ENCODE results near the gene TIMM29.

TIMM29 gene

DNA sequence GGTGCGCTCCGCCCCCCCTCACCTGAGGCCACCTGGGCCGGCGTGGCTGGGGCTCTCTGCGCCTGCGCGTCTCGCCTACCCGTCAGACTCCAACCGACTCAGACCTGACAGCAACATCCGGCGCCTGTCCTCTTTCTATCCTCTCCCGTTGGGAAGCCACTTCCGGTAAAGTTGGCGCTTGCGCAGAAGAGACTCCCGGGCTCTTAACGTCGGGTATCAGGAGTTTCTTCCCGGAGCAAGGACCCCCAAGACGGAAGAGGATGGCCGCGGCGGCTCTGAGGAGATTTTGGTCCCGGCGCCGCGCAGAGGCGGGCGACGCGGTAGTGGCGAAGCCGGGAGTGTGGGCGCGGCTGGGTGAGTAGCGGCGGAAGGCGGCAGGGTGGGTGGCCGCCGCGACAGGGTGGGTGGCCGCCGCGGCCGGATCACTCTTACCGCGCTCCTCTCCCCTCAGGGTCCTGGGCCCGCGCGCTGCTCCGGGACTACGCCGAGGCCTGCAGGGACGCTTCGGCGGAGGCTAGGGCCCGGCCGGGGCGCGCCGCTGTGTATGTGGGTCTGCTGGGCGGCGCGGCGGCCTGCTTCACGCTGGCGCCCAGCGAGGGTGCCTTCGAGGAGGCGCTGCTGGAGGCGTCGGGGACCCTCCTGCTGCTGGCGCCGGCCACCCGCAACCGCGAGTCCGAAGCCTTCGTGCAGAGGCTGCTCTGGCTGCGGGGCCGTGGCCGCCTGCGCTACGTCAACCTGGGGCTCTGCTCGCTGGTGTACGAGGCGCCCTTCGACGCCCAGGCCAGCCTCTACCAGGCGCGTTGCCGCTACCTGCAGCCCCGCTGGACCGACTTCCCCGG, at the start of gene TIMM29, which contains the start of gene YIPF2:
Gene TIMM29 (plus strand): TSS at position 249 of the 839 bp plus-strand sequence. CDS start 12 bp downstream, at position 261.
Gene YIPF2 (minus strand): TSS at position 77 of the 839 bp plus-strand sequence. CDS start 229 bp downstream, outside the sequence.
- DNase-seq (ENCODE audit: low read depth), result peak; percentile 97

- no peak for DNase-seq (ENCODE audit: low read depth)
These were observed 47.1 kb upstream of the TIMM29 start for GRCh38 chr19:10881403-10882107.

- no peak for DNase-seq (ENCODE audit: low read depth)
These were observed 46.5 kb upstream of the TIMM29 start for GRCh38 chr19:10882108-10882457.

DNA sequence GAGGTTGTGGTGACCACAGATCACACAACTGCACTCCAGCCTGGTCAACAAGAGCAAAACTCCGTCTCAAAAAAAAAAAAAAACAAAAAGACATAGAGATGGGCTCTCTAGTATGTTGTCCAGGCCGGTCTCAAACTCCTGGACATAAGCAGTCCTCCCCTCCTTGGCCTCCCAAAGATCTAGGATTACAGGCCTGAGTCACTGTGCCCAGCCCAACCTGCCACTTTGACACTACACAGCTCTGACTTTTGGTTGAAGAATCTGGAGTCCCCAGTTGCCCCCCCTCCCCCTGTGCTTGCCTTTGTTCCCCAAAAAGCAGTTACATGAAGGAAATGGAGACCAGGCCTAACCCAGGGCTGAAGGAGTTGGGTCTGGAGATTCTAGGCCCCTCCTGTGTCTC, 44.3 kb upstream of the TIMM29 start:
- DNase-seq (ENCODE audit: low read depth), result peak; percentile 55

DNA sequence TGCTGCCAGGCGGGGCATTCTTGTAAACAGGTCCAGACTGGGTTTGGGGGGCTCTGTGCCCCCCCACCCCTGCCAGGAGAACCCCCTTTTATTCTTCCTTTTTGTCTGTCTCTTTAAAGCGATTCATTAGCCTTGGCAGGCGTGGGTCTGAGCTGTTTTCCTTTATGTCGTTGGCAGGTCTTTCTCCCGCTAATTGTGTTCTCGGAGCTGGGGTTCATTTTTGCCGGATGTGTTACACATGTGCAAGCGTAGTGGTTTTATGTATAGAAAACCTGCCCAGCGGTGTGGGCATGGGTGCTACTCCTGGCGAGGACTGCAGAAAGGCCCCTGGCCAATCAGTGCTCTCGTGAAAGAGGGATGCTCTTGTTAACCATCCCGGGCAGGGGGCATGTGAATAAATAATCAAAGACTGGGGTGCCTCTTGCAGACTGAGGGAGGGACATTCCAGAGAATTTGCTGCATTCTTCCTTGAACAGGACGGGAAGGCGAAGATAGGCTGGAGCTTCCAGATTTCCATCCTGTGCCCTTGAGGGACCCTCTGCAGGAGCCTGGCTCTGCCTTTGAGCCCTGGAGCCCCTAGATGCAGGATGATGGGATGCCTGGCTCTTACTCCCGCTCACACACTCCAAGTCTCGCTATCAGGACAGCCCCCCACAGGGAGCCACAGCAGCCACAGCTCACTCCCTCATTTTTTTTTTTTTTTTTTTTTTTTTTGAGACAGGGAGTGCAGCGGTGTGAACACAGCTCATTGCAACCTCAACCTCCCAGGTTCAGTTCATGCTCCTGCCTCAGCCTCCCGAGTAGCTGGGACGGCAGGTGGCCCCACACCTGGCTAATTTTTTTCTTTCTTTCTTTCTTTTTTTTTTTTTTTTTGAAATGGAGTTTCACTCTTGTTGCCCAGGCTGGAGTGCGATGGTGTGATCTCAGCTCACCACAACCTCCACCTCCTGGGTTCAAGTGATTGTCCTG, 43.1 kb upstream of the TIMM29 start:
- DNase-seq (ENCODE audit: low read depth), result no peak

DNA sequence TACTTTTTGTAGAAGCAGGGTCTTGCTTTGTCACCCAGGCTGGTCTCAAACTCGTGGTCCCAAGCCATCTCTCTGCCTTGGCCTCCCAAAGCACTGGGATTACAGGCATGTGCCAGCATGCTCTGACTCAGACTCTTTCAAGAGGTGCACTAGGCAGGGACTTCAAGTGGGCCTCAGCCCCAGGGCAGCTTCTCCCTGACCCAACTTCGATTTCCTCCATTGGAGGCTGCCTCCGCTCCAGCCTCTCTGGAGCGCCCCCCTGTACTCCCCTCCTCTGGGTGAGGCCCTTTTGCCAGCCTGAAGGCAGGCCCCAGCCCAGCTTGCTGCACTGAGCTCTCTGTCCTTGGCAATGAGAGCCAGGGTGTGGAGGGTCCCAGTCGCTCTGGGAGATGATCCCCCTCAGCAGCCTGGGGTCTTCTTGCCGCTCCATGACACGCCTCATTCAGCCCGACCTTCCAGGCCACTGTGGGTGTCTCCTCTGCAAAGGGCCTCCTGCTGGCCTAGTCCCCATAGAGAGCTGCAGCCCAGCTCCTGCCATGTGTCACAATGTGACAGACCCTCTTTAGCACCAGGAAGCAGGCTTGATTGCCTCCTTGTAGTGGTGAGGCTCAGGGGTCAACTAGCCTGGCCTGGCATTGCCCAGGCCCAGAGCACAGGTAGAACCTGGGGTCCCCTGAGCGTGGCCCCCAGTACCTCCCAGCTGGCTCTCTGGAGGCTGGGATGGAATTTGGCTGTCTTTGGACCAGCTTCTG, 40.8 kb upstream of the TIMM29 start:
- no peak for DNase-seq (ENCODE audit: low read depth)

GRCh38 chr19:10888421-10888866, 40.2 kb upstream of the TIMM29 start:
- DNase-seq (ENCODE audit: low read depth), result no peak

DNA sequence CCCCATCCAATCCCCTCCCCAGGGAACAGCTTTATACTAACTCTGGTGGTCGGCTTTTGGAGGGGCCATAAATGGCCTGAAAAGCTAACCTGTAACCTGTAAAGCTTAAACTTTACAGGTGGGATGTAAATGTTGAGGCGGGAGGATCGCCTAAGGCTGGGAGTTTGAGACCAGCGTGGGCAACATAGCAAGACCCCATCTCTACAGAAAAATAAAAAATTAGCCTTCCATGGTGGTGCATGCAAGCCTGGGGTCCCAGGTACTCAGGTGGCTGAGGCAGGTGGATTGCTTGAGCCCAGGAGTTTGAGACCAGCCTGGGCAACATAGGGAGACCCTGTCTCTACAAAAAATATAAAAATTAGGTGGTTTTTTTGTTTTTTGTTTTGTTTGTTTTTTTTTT, 38.7 kb upstream of the TIMM29 start:
- DNase-seq (ENCODE audit: low read depth), result no peak

- no peak for DNase-seq (ENCODE audit: low read depth)
These were observed 37.1 kb upstream of the TIMM29 start for GRCh38 chr19:10891405-10892086.

DNA sequence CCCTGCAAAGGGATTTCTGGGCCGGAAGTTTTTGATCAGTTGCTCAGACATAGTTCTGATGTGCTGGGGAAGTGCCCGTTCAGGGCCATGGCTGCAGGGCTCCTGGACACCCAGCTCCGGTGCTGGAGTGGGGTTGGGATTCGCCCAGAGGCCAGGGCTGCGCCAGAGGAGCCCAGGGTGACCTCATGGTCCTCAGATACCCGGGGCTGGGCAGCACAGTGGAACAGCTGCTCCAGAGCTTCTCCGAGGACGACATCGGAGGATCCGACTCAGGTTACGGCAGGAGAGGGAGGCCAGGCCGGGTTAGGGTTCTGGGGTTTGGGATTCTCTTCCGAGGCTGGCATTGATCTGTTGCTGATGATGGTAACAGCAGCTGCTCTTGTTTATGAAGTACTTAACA, 36.4 kb upstream of the TIMM29 start:
- no peak for DNase-seq (ENCODE audit: low read depth)

- DNase-seq (ENCODE audit: low read depth), result no peak
These were observed 33.7 kb upstream of the TIMM29 start for GRCh38 chr19:10894911-10895213.

GRCh38 chr19:10895363-10895762, 33.2 kb upstream of the TIMM29 start:
- no peak for DNase-seq (ENCODE audit: low read depth)

DNA sequence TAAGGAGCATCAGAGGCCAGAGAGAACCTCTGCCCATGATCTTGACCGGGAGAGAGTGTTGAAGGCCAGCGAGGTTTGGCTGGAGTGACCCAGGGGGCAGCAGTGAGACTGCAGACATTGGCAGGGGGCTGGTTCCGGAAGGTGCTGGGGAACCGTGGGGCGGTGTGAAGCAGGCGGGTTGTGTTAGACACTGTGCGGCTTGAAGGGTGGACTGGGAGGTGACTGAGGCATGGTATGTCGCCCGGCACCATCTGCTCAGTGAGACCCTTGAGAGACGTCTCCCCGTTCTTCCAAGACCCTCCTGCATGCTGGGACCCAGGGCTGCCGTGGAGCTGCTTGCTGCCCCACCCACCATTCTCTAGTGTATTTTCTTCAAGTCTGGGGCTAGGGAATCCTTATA, 32.7 kb upstream of the TIMM29 start:
- no peak for DNase-seq (ENCODE audit: low read depth)

- DNase-seq (ENCODE audit: low read depth), result peak; percentile 64
These were observed 31.6 kb upstream of the TIMM29 start for GRCh38 chr19:10896851-10897526.

DNA sequence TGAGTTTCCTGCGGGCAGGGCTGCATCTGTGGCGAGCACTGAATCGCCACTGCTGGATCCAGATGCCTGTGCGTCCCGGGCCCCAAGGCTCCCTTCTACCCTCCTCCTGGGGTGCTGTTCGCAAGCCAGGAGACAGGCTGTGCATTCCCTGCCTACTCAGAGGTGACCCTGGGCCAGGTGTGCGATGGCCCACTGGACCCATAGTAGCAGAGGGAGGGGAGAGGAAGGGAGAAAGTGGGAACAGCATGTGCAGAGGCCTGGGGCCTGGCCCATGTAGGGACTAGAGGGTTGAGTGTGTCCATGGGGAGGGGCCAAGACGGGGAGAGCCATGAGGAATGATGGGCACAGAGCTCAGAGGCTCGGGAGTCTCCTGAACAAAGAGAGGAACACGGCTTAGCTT, 30.0 kb upstream of the TIMM29 start:
- no peak for DNase-seq (ENCODE audit: low read depth)

- DNase-seq (ENCODE audit: low read depth), result no peak
These were observed 29.4 kb upstream of the TIMM29 start for GRCh38 chr19:10899151-10899653.

DNA sequence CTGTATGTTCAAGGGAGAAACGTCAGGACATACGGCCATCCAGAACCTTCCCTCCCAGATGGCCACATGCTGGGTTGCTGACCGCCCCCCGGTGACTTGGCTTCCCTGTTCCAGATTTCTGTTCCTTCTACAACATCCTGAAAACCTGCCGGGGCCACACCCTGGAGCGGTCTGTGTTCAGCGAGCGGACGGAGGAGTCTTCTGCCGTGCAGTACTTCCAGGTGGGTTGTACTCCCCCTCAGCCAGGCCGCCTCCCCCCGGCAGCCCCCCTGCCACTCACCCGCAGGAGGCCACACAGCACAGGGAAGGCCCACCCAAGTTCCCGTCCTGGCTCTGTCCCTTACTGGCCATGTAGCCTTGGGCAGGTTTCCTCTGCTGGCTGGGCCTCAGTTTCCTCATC, 20.7 kb upstream of the TIMM29 start:
- DNase-seq (ENCODE audit: low read depth), result no peak

DNA sequence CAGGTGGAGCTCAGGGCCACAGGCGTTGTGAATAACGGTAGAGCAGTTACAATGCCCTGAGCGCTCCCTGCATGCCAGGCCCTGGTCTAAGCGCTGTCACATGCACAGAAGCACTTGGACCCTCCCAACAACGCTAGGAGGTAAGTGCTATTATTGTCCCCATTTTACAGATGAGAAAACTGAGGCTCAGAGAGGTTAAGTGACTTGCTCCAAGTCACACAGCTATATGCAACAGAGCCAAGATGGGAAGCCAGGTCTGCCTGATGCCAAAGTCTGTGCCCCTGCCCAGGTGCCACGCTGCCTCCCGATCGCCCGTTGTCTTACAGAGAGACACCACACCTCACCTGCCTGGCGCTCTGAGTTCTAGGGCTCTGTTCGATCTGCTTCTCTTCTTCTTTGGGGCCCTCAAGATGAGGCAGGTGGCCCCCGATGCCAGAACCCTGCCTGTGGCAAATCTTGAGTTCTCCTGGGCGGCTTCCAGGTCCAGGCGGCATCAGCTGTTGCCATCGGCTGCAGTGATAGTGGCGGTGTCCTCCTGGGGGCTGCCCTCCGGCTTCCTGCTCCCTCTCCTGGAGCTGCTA, 20.1 kb upstream of the TIMM29 start:
- DNase-seq (ENCODE audit: low read depth), result no peak

GRCh38 chr19:10911579-10912363, 16.8 kb upstream of the TIMM29 start:
- no peak for DNase-seq (ENCODE audit: low read depth)
